DOHH2 (cell line): Measurements from ENCODE around the gene BAIAP2L1.
A peak's percentile ranks its signal among the peaks of the same experiment; 100 is the strongest.

Experiments used
- H3F3A ChIP-seq: fragments of 200-600 bp; sonication (generic), shearing (Covaris generic); 2 replicates; pipeline ENCODE4 v1.6.0; 2016; ENCODE audit warnings: antibody characterized with exemption, mild to moderate bottlenecking; ENCODE audit not compliant: control insufficient read depth, insufficient read depth
- H3K27ac ChIP-seq: fragments of 200-600 bp; sonication (generic); 2 replicates; pipeline ENCODE4 v1.5.1; 2014; ENCODE audit warnings: low read depth, mild to moderate bottlenecking, low read length, moderate library complexity
- H3K27me3 ChIP-seq: fragments of 200-600 bp; sonication (generic); 2 replicates; pipeline ENCODE4 v1.6.1; 2014; ENCODE audit warnings: mild to moderate bottlenecking, low read length, mixed read lengths; ENCODE audit not compliant: control insufficient read depth
- H3K36me3 ChIP-seq: fragments of 200-600 bp; sonication (generic); 2 replicates; pipeline ENCODE4 v1.6.1; 2014; ENCODE audit warnings: mild to moderate bottlenecking, low read length, moderate library complexity, mixed read lengths; ENCODE audit not compliant: control insufficient read depth
- H3K4me1 ChIP-seq: fragments of 200-600 bp; sonication (generic); 2 replicates; pipeline ENCODE4 v1.6.1; 2014; ENCODE audit warnings: mild to moderate bottlenecking, low read length, mixed read lengths; ENCODE audit not compliant: control insufficient read depth
- H3K4me2 ChIP-seq: fragments of 200-600 bp; sonication (generic); 2 replicates; pipeline ENCODE4 v1.6.0; 2014; ENCODE audit warnings: mild to moderate bottlenecking, low read length, moderate library complexity
- H3K4me3 ChIP-seq: fragments of 200-600 bp; sonication (generic); 2 replicates; pipeline ENCODE4 v1.5.1; 2014; ENCODE audit warnings: mild to moderate bottlenecking, low read length, mixed read lengths
- H3K79me2 ChIP-seq: fragments of 200-600 bp; sonication (generic); 2 replicates; pipeline ENCODE4 v1.6.1; 2014; ENCODE audit warnings: mild to moderate bottlenecking, low read length, mixed read lengths; ENCODE audit not compliant: control insufficient read depth
- H3K9me2 ChIP-seq: fragments of 200-600 bp; sonication (generic); replicated peaks from 2 replicates; pipeline ENCODE4 v1.6.1; 2014; ENCODE audit warnings: mild to moderate bottlenecking, low read length, mixed read lengths; ENCODE audit not compliant: control insufficient read depth
- H3K9me3 ChIP-seq: fragments of 200-600 bp; sonication (generic); 2 replicates; pipeline ENCODE4 v1.6.1; 2014; ENCODE audit warnings: antibody characterized with exemption, low read length, mixed read lengths; ENCODE audit not compliant: control insufficient read depth, insufficient read depth
- H4K20me1 ChIP-seq: fragments of 200-600 bp; sonication (generic); 2 replicates; pipeline ENCODE4 v1.6.0; 2014; ENCODE audit warnings: low read depth, mild to moderate bottlenecking, antibody characterized with exemption, low read length, moderate library complexity; ENCODE audit not compliant: control insufficient read depth, insufficient read depth
- EZH2phosphoT487 ChIP-seq: fragments of 200-600 bp; sonication (generic); IDR thresholded peaks from 2 replicates; pipeline ENCODE4 v1.6.1; 2017; ENCODE audit warnings: borderline replicate concordance, mild to moderate bottlenecking, antibody characterized with exemption, low read length, moderate library complexity, mixed read lengths
- TF ChIP-seq, protein P1 (sequence below): fragments of 200-600 bp; sonication (generic); IDR thresholded peaks from one replicate; pipeline ENCODE4 v1.5.1; 2014; ENCODE audit warnings: antibody characterized with exemption, mild to moderate bottlenecking, low read depth, low read length; ENCODE audit not compliant: poor library complexity, severe bottlenecking

BAIAP2L1 gene

DNA sequence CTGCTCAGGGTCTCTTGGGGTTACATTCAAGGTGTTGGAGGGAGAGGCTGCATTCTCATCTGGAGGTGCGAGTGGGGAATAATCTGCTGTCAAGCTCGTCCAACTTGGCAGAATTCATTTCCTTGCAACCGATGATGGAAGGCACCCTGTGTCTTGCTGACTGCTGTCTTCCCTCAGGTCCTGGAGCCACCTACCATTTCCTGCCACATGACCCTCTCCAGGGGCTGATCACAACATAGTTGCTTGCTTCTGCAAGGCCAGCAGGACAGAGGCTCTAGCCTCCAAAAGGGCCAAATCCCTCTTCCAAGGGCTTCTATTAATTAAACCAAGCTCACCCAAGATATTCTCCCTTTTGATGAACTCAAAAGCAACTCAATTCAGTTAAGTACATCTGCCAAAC, 133.6 kb downstream of the BAIAP2L1 start:
- H3K4me1 ChIP-seq, result no peaks in the 10 kb centered on the region
- no peak overlapping the region for H3K4me3 ChIP-seq
- H3K27ac ChIP-seq, result no peak overlapping the region
- H3K36me3 ChIP-seq, result no peaks in the 10 kb centered on the region
- H3K4me2 ChIP-seq, result no peak overlapping the region
- no peaks in the 10 kb centered on the region for H3K9me3 ChIP-seq
- H3F3A ChIP-seq, result no peaks in the 10 kb centered on the region
- TF ChIP-seq, protein P1, sequence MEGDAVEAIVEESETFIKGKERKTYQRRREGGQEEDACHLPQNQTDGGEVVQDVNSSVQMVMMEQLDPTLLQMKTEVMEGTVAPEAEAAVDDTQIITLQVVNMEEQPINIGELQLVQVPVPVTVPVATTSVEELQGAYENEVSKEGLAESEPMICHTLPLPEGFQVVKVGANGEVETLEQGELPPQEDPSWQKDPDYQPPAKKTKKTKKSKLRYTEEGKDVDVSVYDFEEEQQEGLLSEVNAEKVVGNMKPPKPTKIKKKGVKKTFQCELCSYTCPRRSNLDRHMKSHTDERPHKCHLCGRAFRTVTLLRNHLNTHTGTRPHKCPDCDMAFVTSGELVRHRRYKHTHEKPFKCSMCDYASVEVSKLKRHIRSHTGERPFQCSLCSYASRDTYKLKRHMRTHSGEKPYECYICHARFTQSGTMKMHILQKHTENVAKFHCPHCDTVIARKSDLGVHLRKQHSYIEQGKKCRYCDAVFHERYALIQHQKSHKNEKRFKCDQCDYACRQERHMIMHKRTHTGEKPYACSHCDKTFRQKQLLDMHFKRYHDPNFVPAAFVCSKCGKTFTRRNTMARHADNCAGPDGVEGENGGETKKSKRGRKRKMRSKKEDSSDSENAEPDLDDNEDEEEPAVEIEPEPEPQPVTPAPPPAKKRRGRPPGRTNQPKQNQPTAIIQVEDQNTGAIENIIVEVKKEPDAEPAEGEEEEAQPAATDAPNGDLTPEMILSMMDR, result no peak
- TF ChIP-seq EZH2phosphoT487, result no peak
- H3K27me3 ChIP-seq, result no peaks in the 10 kb centered on the region
- no peaks in the 10 kb centered on the region for H3K9me2 ChIP-seq
- H4K20me1 ChIP-seq, result no peaks in the 10 kb centered on the region
- no peaks in the 10 kb centered on the region for H3K79me2 ChIP-seq

DNA sequence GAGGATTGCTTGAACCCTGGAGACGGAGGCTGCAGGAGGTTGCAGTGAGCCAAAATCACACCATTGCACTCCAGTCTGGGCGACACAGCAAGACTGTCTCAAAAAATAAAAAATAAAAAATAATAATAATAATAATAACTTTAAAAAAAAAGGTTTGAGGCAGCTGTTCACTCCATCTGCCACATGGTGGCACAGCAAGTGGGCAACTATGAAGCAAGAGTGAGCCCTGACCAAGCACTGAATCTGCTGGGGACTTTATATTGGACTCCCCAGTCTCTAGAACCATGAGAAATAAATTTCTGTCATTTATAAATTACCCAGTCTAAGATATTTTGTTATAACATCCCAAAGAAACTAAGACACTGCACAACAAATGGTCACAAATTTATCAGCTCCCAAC, 134.1 kb downstream of the BAIAP2L1 start:
- H3K4me3 ChIP-seq, result no peak overlapping the region
- no peaks in the 10 kb centered on the region for H4K20me1 ChIP-seq
- no peaks in the 10 kb centered on the region for H3K9me2 ChIP-seq
- no peaks in the 10 kb centered on the region for H3F3A ChIP-seq
- TF ChIP-seq EZH2phosphoT487, result no peak
- TF ChIP-seq, protein P1, result peak; percentile 28
- peaks cover under 1% of the 10 kb centered on the region; the same call in 1 of the 2 replicates for H3K9me3 ChIP-seq
- H3K79me2 ChIP-seq, result no peaks in the 10 kb centered on the region
- no peaks in the 10 kb centered on the region for H3K27me3 ChIP-seq
- no peak overlapping the region for H3K27ac ChIP-seq
- no peaks in the 10 kb centered on the region for H3K36me3 ChIP-seq
- no peak overlapping the region for H3K4me2 ChIP-seq
- H3K4me1 ChIP-seq, result no peaks in the 10 kb centered on the region

DNA sequence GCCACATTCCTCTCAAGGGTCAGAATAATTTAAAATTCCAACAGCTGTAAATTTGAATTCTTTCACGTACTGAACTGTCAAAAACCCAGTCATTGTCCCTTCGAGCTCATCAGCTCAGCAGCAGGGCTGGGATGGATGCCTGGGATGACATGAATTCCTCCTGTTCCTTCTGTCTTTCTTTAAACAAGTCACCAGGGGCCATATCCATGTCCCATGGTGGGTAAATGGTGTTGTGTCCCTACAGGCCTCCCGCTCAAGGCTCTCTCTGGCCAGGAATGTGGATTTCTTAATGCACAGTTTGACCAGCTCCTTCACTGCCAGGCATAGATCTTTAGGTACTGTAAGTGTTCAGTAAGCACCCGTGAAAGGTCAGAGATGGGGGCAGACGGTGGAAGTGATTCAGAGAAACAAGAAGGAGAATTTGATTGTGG, 135.0 kb downstream of the BAIAP2L1 start:
- TF ChIP-seq, protein P1, result no peak
- no peak for TF ChIP-seq EZH2phosphoT487
- Histone ChIP-seq H3K79me2 (no peaks in the 10 kb centered on the region), H3K9me2 (no peaks in the 10 kb centered on the region), H3K4me2 (no peak overlapping the region), H3K4me3 (no peak overlapping the region), H3K9me3 (peaks cover 8% of the 10 kb centered on the region; the same call in 1 of the 2 replicates), H3K36me3 (peaks cover 3% of the 10 kb centered on the region; the same call in 1 of the 2 replicates), H3F3A (no peaks in the 10 kb centered on the region), H3K4me1 (no peaks in the 10 kb centered on the region), H3K27me3 (no peaks in the 10 kb centered on the region), H3K27ac (no peak overlapping the region), H4K20me1 (no peaks in the 10 kb centered on the region)

DNA sequence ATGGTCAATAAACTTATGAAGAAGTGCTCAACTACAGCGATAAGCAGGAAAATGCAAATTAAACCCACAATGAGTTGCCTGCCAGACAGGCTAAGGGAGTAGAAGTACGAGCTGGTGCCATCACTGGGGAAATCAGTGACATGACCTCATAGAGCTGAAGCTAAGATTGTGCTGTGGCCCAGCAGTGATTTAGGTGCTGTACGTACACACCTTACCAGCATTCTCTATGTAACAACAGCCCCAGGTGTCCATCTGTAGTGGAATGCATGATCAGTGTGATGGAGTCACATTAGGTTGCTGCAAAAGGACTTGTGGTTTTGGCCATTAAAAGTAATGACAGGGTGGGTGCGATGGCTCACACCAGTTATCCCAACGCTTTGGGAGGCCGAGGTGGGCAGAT, 143.2 kb downstream of the BAIAP2L1 start:
- peaks cover 3% of the 10 kb centered on the region; the same call in 1 of the 2 replicates for H3K36me3 ChIP-seq
- no peak overlapping the region for H3K27ac ChIP-seq
- peaks cover 8% of the 10 kb centered on the region; the same call in 1 of the 2 replicates for H3K9me3 ChIP-seq
- TF ChIP-seq, protein P1, result no peak
- no peak for TF ChIP-seq EZH2phosphoT487
- no peak overlapping the region for H3K4me3 ChIP-seq
- no peaks in the 10 kb centered on the region for H3K27me3 ChIP-seq
- H3K4me1 ChIP-seq, result peaks cover 5% of the 10 kb centered on the region
- peaks cover 3% of the 10 kb centered on the region for H3K79me2 ChIP-seq
- no peaks in the 10 kb centered on the region for H3F3A ChIP-seq
- H3K9me2 ChIP-seq, result no peaks in the 10 kb centered on the region
- no peak overlapping the region for H3K4me2 ChIP-seq
- no peaks in the 10 kb centered on the region for H4K20me1 ChIP-seq
